ENCODE results near the gene ADAMTS9.

The ADAMTS9 gene

DNA sequence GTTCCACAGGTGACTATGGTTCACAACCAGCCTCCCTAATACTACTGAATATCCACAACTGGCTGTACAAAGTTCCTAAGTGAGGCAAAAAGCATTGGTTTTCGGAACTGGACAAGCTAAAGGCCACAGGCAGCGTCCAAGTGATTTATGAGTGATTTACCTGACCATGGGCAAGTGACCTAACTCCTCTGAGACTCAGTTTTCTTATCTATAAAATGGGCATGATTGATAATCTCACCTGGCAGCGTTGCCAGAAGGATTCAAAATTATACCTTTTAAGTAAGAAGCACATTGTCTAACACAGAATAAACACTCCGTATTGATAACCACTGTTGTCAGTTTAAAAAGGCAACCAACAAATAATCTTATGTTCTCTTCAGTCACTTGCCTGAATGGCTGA, 29.8 kb downstream of the ADAMTS9 start:
- H3K4me3 ChIP-seq (ENCODE audit: low read depth, low read length), result no peak overlapping the region
- no peak for DNase-seq (ENCODE audit: low read depth)

DNA sequence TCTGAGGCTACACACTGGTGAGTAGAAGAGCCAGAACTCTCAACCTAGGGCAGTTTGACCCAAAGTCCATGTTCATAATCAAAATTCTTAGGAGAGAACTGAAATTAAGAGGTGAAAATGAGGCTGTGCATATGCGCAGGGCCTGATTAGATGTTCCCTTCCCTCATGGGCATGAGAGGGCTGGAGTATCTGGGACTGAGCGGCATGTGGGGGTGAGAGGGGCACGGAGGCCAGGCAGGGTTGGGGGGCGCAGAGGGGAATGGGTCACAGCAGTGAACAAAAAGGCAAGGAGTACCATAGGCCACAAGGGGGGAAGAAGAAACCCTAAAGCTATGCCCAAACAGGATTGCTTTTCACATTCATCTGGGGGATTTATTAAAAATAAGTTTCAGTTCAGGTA, 31.3 kb downstream of the ADAMTS9 start:
- H3K4me3 ChIP-seq (ENCODE audit: low read depth, low read length), result no peak overlapping the region
- no peak for DNase-seq (ENCODE audit: low read depth)

DNA sequence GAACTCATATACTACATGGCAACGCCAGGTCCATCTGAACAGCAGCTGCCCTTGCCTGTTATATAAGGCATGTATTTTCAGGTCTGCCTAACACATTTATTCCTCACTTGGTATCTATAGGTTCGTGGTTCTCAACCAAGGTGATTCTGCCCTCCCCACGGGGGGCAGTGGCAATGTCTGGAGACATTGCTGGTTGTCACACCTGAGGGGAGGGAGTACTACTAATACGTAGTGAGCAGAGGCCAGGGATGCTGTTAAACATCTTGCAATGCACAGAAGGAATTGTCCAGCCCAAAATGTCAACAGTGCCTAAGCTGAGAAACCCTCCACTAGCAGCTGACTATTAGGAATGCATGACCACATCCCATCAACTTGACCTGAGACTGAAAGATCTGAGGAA, 32.6 kb downstream of the ADAMTS9 start:
- H3K4me3 ChIP-seq (ENCODE audit: low read depth, low read length), result no peak overlapping the region
- no peak for DNase-seq (ENCODE audit: low read depth)

DNA sequence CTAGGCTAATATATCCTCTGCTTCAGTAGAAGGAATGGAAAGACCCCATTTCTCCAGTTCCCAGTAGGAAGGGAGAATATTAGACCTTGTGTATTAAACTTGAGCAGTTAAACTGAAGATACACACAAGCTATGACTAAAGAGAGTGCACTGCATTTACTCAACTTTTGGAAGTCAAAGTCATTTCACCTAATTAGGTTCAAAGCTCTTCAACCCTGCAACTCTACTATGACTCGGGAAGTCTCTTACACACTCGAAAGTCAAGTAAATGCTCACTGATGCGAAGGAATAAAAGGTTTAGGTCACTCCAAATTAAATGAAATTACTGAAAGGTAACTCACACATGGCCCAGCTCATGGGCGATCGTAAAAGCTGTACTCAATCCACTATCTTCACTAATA, 33.8 kb downstream of the ADAMTS9 start:
- DNase-seq (ENCODE audit: low read depth), result no peak
- H3K4me3 ChIP-seq (ENCODE audit: low read depth, low read length), result no peak overlapping the region

DNA sequence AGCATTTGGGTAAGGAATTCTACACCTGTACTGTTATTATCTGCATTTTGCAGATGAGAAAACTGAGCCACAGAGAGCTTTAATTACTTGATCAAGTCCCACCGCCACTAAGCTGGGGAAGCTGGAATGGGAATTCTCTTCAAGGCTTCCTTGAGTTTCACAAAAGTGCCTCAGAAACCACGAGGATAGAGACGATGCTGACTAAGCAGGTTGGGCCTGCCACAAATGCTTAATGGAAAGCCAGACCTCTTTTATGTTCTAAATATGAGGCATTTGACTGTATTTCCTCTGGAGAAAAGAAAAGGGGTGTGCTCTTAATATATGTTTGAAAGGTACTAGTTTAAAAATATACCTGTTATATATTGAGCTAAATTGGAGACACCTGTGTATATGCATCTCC, 34.7 kb downstream of the ADAMTS9 start:
- no peak for DNase-seq (ENCODE audit: low read depth)
- H3K4me3 ChIP-seq (ENCODE audit: low read depth, low read length), result no peak overlapping the region

DNA sequence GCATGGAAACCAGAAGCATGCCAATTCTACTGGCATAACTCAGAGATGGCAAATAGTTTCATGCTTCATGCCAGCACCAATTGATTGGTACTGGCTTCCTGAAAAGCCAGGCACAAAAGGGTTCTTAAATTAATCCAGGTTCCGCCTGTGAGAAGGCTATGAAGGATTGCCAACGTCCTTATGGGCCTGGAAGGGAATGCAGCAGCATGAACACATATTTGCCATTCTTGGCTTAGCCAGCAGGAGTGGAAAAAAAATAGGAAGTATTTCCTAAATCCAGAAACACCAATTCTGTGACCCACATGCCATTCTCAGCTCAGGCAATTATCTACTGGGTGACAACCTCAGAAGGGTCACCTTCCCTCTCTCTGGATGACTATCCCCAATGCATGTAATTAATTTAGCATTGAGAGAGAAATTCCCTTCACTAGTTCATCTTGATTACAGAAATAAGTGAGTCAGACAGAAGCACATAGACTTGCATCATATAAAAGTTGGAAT, 36.0 kb downstream of the ADAMTS9 start:
- H3K4me3 ChIP-seq (ENCODE audit: low read depth, low read length), result no peak overlapping the region
- DNase-seq (ENCODE audit: low read depth), result no peak

DNA sequence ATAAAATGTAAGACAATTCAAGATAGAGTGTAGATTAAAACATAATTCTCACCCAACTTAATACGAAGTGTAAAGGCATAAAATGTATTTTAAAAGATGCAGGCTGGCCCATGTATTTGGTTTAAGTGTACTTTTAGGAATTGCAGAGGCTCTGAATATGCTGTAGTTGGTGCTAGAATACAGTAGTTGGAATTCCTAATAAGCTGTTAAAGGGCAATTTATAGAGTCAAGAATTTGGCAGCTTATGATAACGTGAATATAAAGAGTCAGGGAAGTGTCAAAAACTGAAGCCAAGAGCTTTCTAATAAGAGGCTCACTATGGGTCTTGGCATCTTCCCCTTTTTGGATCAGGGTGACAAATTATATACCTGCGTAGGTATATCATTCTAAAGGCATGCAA, 36.5 kb downstream of the ADAMTS9 start:
- H3K4me3 ChIP-seq (ENCODE audit: low read depth, low read length), result no peak overlapping the region
- no peak for DNase-seq (ENCODE audit: low read depth)

DNA sequence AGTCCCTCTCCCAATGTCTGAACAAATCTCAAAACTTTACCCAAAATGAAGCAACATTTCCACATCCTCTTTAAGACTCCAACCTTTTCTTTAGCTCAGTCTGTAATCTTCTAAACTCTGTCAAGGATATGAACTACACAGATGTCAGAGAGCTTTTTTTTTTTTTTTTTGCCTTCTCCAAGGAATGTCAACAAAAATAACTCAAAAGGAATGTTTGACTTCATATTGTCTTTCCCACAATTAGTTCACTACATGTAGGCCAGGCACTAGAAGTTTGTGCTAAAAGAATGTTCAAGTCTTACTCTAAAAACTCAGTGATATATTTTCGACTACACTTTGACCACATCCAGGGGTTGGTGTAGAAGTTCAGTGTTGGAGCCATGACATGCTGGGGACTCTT, 37.1 kb downstream of the ADAMTS9 start:
- peak; percentile 25 for DNase-seq (ENCODE audit: low read depth)
- no peak overlapping the region for H3K4me3 ChIP-seq (ENCODE audit: low read depth, low read length)

DNA sequence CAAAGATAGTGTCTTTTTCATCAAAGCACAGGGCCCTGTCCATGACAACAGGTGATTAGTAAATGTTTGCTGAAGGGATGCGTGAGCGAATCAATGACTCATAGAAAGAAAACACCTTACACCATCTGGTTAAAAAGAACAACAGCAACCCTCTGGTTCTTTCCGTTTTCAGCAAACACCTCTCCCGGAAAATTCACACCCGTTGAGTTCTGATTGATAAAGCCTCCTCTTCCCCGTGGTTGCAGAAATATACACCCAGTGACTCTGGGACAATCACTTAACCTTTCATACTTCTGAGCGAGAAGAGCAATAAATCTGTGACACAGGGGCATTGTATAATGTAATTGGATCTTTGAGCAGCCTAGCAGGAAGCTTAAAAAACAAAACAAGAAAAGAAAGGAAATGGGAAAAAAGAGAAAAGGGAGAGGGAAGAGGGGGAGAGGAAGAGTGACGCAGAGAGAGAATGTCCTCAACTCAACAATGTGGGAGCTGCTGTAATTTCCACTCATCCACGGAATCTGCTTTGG, 37.6 kb downstream of the ADAMTS9 start:
- DNase-seq (ENCODE audit: low read depth), result no peak
- no peak overlapping the region for H3K4me3 ChIP-seq (ENCODE audit: low read depth, low read length)

DNA sequence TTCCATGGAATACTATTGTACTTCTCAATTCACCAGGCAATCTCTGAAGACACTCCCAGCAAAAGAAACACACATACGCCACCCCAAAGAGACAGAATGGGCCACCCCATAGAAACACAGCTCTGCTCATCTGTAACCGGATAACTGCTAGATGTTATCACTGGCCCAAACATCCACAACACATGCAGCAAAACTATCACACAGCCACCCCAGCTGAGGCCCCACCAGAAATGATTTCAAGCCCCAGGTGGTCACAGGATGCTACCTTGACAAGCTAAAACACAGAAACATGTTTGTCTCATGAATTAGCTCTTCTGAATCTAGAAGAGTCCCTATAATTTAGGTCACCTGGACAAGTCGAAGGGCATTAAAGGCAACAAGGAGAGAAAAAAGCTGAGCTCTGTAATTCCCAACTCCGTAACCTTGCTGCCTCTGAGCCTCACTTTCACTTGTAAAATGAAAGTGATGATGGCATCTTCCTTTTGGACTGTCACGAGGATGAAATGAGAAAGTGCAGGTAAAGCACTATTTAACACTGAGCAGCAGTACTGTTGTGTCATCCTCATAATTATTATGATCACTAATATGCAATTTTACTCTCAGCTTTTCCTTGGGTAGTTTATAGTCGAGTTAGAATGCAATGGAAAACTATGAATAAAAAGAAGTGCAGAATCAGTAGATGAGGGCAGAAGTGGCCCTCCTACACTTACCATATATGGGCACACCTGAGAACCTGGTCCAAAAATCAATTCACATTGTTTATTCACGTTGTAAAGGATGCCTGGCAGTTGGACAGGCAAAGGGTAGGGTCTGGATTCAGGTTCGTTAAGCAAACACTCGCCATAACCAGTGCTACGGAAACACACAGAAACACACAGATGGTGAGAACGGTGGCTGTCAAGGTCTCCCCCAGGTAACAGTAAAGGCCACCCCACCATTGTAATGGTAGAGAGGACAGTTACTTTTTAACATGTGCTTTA, 38.6 kb downstream of the ADAMTS9 start:
- no peak for DNase-seq (ENCODE audit: low read depth)
- H3K4me3 ChIP-seq (ENCODE audit: low read depth, low read length), result no peak overlapping the region

DNA sequence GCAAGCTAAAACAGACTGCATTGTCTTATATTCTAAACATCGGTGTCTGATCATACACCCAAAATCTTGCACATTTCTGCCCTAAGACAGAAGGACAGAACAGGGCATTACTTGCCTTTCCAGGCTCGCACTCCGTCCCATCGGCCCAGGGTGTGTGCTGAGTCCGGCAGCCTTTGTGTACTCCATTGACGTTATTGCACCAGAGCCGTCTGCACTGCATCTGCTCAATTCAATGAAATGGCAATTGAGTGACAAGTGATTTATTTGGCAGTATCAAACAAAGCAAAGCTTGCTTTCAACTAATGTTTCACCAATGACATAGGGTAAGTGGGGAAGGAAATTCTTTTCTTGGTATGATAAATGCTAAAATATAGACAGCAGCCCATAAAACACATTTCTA, 40.0 kb downstream of the ADAMTS9 start:
- DNase-seq (ENCODE audit: low read depth), result no peak
- no peak overlapping the region for H3K4me3 ChIP-seq (ENCODE audit: low read depth, low read length)

DNA sequence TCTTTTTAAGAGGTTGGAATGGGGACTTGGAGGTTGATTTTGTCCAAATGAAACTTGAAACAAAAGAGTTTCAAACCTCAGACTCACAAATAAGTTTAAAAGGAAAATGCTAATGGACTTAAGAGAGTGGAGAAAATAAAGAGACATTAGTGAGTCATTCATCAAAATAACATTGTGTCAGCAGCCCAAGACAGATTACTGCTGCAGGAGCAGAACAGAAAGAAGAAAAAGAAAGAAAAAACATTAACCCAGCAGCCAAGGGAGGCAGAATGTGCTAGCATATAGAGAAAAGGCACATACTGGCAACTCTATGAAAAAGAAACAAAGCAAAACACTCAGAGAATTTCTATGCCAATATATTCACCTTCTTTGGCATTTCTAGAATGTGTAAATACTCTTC, 42.6 kb downstream of the ADAMTS9 start:
- no peak for DNase-seq (ENCODE audit: low read depth)
- no peak overlapping the region for H3K4me3 ChIP-seq (ENCODE audit: low read depth, low read length)

DNA sequence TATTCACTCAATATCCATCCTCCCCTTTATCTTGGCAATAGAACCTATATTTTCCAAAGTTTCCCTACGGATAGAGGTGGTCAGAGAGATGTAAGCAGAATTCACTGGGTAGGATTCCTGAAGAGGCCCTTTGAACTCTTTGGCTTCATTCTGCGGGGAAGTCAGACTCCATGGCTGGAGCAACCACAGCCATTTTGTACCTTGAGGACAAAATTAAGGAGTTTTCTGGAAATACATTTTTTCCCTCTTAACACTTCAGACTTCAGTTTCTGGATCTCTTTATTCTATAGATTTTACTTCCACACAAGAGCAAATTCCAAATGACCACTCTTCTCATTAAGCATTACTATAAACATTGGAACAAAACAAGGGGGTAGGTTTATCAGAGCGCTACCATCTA, 43.3 kb downstream of the ADAMTS9 start:
- no peak for DNase-seq (ENCODE audit: low read depth)

DNA sequence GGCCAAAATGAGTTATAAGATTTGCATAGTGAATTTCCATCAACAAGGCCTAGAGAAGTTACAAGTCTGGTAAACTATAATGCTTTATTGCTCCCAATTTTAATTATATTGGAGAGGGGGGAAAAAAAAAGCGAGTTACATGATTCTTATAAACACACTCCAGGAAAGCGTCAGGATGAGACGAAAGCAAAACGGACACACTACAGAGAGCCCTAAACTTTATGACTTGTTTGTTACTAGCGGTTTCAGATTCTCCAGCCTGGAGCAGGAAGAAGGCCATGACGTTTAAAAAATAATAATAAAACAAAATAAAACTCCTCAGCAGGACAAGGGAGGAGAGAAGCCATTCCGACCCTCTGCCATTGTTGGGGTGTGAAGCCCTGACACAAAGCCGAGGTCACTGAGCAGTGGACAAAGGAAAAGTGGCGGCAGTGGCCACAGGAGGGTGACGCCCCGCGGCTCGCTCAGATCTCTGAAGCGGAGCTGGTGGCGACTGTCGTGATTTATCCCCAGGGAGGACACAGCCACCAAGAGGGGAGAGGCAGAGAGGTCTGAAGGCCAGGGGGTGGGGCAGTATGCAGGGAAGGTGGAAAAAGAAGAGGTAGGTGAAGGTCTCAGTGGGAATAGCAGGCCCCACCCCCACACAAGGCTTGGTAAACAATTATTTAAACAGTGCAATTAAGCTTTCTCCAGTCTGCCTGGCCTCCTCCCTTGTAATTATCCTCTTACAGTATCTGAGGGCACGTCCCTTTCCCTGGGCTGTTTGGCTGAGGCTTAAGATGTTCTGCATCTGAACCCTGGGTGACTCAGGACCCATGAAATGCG, 45.3 kb downstream of the ADAMTS9 start:
- DNase-seq (ENCODE audit: low read depth), result no peak
- H3K4me3 ChIP-seq (ENCODE audit: low read depth, low read length), result no peak overlapping the region

More for the DNA sequence above, 43.3 kb downstream of the ADAMTS9 start:
- no peak overlapping the region for H3K4me3 ChIP-seq (ENCODE audit: low read depth, low read length)

DNA sequence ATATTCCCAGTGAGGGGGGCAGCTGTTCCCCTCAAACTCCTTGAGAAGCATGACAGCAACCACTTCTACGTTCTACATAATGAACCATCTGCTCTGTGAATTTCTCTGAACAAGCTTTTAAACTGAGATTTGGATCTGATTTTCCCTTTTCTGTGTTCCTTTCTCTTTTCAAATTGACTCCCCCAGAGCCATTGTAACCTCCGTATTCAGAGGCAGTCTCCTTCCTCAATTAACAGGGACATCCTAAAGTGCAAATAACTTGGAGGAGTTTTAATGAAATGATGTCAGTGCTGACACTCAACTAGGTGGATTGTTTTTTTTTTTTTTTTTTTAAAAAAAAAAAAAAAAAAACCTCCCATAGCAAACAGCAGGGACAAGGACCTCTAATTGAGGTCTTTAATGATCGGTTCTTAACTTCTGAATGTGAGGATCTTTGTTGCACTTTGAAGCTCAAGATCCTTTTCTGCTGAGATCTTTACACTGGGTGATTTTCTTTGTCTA, 48.8 kb downstream of the ADAMTS9 start:
- DNase-seq (ENCODE audit: low read depth), result no peak
- no peak overlapping the region for H3K4me3 ChIP-seq (ENCODE audit: low read depth, low read length)

DNA sequence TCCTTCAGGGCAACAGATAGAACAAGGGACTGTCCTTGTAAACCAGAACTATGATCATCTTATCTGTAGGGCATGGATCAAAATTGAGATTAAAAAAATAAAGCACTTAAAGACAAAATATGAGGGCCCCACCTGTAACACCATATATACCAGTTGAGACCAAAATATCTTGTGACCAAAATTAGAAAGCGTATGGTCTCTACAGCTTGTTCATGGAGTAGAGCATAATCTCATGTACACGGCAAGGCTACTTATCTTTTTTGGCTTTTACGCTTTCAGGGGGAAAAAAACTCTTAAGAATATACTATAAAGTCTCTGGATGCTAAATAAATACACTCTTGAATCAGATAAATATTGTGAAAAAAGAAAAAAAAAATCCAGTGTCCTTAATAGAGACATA, 49.3 kb downstream of the ADAMTS9 start:
- DNase-seq (ENCODE audit: low read depth), result no peak
- no peak overlapping the region for H3K4me3 ChIP-seq (ENCODE audit: low read depth, low read length)

DNA sequence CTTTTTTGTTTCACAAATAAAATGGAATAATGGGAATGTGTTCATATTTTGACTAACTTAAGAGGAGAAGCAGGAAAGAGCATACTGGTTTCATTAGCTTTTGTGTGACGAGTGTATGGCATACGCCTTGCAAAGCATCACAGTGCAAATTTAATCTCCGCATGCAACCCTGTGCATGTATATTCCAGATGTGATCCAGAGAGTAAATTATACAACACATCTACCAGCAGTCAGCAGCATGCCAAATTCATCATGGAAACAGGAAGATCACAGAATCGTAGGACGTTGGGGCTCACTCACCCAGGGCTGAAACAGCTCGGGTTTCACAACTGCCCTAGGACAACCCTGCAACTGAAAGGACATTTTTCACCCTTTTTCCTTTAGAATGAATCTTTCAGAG, 53.4 kb downstream of the ADAMTS9 start:
- no peak for DNase-seq (ENCODE audit: low read depth)
- H3K4me3 ChIP-seq (ENCODE audit: low read depth, low read length), result no peak overlapping the region

DNA sequence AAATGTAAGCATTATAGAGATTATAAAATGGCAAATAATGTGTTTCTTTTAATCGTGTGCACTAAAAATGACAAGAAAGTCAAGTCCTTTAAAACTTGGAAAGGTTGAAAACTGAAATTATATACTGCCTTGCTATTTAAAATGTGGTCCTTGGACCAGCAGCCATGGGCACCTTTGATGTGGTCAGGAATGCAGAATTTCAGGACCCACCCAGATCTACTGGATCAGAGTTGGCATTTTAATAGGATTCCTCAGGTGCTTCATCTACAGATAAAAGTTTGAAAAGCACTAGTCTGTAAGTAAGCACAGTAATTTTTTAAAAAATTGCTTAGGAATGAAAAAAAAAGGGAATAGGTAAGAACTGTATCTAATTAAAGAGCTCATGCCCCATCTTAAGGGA, 55.8 kb downstream of the ADAMTS9 start:
- DNase-seq (ENCODE audit: low read depth), result no peak
- H3K4me3 ChIP-seq (ENCODE audit: low read depth, low read length), result no peak overlapping the region

DNA sequence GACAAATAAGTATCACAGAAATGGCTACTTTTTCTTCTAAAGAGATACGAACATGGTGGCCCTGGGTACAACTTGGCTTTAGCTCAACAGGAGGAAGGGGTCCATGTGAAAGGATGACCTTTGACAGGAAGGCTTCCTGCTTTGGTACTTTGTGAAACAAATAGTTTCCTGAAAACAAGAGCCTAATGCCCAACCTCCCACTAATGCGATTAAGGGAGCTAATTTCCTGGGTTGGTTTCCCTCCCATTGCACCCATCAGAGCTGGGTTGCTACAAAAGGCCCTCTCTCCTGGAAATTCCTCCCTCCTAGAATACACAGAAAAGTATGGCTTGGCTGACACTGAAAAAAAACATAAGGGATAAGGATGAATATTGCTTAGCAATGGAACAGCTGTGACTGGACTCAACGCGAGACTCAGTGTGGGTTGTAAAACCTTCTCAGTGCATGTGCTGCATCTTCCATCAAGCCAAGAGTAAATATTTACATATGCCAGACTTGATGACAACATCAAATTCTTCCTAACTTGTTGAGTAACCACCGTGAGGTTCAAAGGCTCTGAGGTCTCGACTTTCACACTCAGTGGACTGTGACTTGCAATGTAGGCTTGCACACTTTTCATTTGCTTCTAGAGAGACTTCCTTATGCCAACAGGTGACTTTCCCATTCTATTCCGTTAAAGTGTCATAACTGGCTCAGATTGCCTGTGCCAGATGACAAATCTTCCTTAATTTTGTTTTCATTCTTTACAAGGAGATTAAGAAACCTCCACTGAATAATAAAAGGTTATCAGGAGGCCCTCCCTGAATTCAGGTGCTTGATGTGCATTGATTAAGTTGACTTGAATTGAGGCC, 60.1 kb downstream of the ADAMTS9 start:
- H3K4me3 ChIP-seq (ENCODE audit: low read depth, low read length), result no peak overlapping the region
- peak; percentile 15 for DNase-seq (ENCODE audit: low read depth)
